ENCODE results near the gene SLC16A6.
"Not testable (repeated sequence)": the region's sequence is repeated elsewhere in the genome, so short reads cannot be mapped to it uniquely, and the experiment has no call there.

SLC16A6 gene

GRCh38 chr17:68281965-68282364, 9.0 kb downstream of the SLC16A6 start:
- not testable (repeated sequence) for ATAC-seq, H3K27me3 Mint-ChIP-seq, H3K9me3 Mint-ChIP-seq, H3K4me1 Mint-ChIP-seq, H3K27ac Mint-ChIP-seq, H3K4me3 Mint-ChIP-seq, DNase-seq

- Mint-ChIP-seq H3K27me3 (no peaks in the 10 kb centered on the region), H3K27ac (no peak overlapping the region), H3K4me3 (no peak overlapping the region), H3K9me3 (no peaks in the 10 kb centered on the region), H3K4me1 (peaks cover 5% of the 10 kb centered on the region)
- no peak for DNase-seq
- ATAC-seq = no peak
Measured at GRCh38 chr17:68277807-68278206, 13.1 kb downstream of the SLC16A6 start.

GRCh38 chr17:68276339-68276738, 14.6 kb downstream of the SLC16A6 start:
- not testable (repeated sequence) for H3K9me3 Mint-ChIP-seq, ATAC-seq

DNA sequence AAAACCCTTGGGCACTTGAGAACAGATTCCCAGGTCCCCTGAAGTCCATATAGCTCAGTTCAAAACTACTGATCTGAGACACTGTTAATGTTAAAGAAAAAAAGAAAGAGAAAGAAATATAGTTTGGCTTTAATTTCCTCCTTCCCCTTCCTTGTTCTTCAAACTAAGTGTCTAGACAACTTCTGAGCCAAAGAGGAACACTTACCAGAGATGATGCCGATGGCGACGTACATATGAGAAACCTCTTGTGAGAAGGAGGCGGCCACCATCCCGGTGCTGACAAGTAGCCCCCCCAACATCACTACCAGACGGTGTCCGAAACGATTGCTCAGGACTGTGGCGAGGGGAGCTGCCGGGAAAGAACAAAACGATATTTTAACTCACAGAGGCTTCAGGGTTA, 17.2 kb downstream of the SLC16A6 start:
- DNase-seq = no peak
- Mint-ChIP-seq H3K27me3 (no peaks in the 10 kb centered on the region), H3K27ac (peak overlapping the region in 1 of 2 donors; percentile 88), H3K9me3 (no peaks in the 10 kb centered on the region), H3K4me3 (no peak overlapping the region), H3K4me1 (no peaks in the 10 kb centered on the region)
- ATAC-seq = no peak

More at GRCh38 chr17:68276339-68276738, 14.6 kb downstream of the SLC16A6 start:
- not testable (repeated sequence) for H3K27ac Mint-ChIP-seq, H3K27me3 Mint-ChIP-seq, H3K4me3 Mint-ChIP-seq, H3K4me1 Mint-ChIP-seq, DNase-seq

- ATAC-seq = peak; percentile 62
- not testable (repeated sequence) for H3K9me3 Mint-ChIP-seq, H3K4me3 Mint-ChIP-seq, DNase-seq, H3K27ac Mint-ChIP-seq, H3K27me3 Mint-ChIP-seq
- H3K4me1 Mint-ChIP-seq = peaks cover 23% of the 10 kb centered on the region
Measured at GRCh38 chr17:68265833-68266232, 25.1 kb downstream of the SLC16A6 start.

DNA sequence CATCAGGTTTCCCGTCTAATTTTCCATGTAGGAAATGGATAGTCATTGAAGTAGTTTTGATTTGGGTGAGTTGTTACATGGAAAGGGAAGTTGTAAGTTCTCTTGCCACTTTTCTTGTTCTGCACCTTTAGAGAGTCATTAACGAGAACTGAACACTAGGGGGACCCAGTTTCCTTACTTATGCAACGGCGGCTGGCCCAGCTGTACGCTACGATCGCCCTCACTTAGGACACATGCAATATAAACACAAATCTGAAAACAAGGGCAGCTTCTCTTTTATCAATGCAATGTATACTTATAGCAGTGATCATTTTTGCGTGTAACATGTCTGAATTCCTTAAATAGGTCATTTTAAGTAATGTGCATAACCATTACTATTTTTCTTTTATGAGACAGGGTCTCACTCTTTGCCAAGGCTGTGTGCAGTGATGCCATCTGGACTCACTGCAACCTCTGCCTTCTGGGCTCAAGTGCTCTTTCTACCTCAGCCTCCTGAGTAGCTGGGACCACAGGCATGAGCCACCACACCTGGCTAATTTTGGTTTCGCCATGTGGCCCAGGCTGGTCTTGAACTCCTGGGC, 27.7 kb downstream of the SLC16A6 start:
- not testable (repeated sequence) for DNase-seq, H3K27me3 Mint-ChIP-seq, H3K9me3 Mint-ChIP-seq, H3K27ac Mint-ChIP-seq, H3K4me3 Mint-ChIP-seq
- peaks cover 44% of the 10 kb centered on the region for H3K4me1 Mint-ChIP-seq
- ATAC-seq = peak; percentile 18

DNA sequence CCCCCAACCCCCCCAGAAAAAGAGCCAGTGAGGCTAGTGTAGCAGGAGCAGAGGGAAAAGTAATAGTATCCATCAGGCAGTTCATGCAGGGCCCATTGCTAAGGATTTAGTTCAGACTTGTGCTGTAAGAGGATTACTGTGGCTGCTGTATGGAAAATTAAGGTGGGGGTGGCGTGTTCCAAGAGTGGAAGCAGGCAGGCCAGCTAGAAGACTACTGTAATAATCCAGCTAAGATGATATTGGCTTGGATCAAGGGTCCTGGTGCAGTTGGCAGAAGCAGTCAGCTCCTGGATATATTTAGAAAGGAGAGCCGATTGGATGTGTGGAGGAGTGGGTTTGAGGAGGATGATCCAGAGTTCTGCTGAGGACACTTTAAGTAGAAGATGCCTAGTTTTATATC, 28.5 kb downstream of the SLC16A6 start:
- not testable (repeated sequence) for ATAC-seq, H3K4me3 Mint-ChIP-seq, H3K9me3 Mint-ChIP-seq, H3K27me3 Mint-ChIP-seq, H3K27ac Mint-ChIP-seq, DNase-seq
- peaks cover 51% of the 10 kb centered on the region for H3K4me1 Mint-ChIP-seq

GRCh38 chr17:68260051-68260762, 30.7 kb downstream of the SLC16A6 start:
- Mint-ChIP-seq H3K4me3 (peak overlapping the region in 1 of 2 donors; percentile 77), H3K27ac (no peak overlapping the region), H3K9me3 (no peaks in the 10 kb centered on the region), H3K4me1 (peaks cover 74% of the 10 kb centered on the region), H3K27me3 (no peaks in the 10 kb centered on the region)
- DNase-seq (no peak), ATAC-seq (no peak)

DNA sequence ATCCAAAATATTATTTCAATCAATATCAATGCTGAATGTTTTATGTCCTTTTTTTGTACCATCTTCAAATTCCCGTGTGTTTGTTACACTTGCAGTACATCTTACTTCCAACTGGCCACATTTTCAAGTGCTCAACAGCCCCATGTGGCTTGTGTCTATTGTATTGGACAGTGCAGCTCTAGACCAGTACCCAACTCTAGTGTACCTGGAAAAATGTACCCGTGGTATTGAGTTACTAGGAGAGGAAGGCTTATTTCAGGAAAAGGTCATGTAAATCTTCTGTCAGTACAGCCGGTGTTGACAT, 31.3 kb downstream of the SLC16A6 start:
- H3K27me3 Mint-ChIP-seq = not testable (repeated sequence)
- H3K27ac Mint-ChIP-seq = peak overlapping the region; percentile 79 to 90
- H3K4me1 Mint-ChIP-seq = peaks cover 80% of the 10 kb centered on the region

DNA sequence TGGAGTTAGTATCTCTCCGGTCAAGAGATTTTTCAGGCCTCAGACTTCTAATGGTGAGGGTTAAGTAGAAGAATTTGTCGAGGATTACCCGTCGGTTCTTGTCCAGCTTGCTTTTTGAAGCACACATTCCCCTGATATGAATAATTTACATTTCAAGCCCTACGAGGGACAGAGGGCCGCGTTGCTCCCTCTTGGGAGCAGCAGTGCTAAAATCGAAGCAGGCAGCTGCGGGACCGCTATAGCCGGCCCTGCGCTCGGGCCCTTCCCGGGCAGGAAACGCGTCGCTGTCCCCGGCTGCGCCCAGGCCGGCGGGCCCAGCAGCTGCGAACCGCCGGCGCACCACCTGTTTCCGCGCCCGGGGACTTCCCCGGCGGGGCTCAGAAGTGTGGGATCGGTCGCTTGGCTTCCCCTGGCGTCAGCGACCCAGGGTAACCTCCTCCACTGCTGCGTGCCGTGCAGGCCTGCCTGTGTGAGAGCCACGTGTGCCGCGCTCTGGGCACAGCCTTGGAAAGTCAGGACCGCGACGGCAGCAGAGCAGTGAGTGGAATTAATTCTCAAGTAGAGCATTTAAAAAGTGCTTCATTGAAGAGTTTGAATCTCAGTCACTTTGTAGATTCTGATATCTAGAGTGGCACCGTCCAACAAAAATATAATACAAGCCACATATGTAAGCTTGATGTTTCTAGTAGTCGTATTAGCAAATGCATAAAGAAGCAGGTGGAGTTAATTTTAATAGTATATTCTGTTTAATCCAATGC, 31.9 kb downstream of the SLC16A6 start:
- peak overlapping the region; percentile 62 to 77 for H3K4me3 Mint-ChIP-seq
- H3K9me3 Mint-ChIP-seq, H3K27me3 Mint-ChIP-seq: not testable (repeated sequence)
- ATAC-seq (peak; percentile 90), DNase-seq (peak; percentile 80 to 83)
- peak overlapping the region; percentile 90 to 95 for H3K27ac Mint-ChIP-seq
- H3K4me1 Mint-ChIP-seq = peaks cover 85% of the 10 kb centered on the region

More for the DNA sequence above, 31.3 kb downstream of the SLC16A6 start:
- DNase-seq, H3K9me3 Mint-ChIP-seq, ATAC-seq: not testable (repeated sequence)
- peak overlapping the region; percentile 62 to 77 for H3K4me3 Mint-ChIP-seq

DNA sequence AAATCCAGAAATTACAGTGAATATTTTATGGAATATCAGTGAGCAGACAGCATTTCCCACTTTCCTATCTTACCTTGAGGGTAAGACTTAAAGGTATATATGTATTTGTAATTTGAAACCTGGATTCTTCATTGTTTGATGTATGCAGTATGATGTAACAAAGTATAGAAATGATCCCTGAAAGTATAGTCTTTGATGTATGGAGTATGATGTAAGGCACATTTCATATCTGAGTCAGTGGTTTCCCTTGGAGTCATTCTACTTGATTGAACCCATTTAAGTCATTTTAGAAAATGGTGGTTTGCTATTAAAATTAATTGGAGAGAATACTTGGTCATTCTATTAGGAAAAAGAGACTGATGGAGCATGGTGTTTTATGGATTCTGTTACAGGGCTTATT, 33.0 kb downstream of the SLC16A6 start:
- Mint-ChIP-seq H3K27ac (peak overlapping the region; percentile 97 to 99), H3K4me3 (peak overlapping the region; percentile 8 to 74), H3K9me3 (no peaks in the 10 kb centered on the region), H3K4me1 (peaks cover 90% of the 10 kb centered on the region), H3K27me3 (no peaks in the 10 kb centered on the region)
- no peak for DNase-seq
- peak; percentile 54 for ATAC-seq

- Mint-ChIP-seq H3K4me1 (peaks cover 85% of the 10 kb centered on the region), H3K27ac (peak overlapping the region; percentile 34 to 99), H3K4me3 (peak overlapping the region; percentile 32)
- not testable (repeated sequence) for H3K9me3 Mint-ChIP-seq, DNase-seq, ATAC-seq, H3K27me3 Mint-ChIP-seq
Measured at GRCh38 chr17:68256701-68257100, 34.2 kb downstream of the SLC16A6 start.

- peak overlapping the region; percentile 5 to 14 for H3K4me3 Mint-ChIP-seq
- H3K9me3 Mint-ChIP-seq = no peaks in the 10 kb centered on the region
- peak in 1 of 2 donors; percentile 43 for DNase-seq
- peak; percentile 80 for ATAC-seq
- peaks cover 78% of the 10 kb centered on the region for H3K4me1 Mint-ChIP-seq
- H3K27ac Mint-ChIP-seq = peak overlapping the region in 1 of 2 donors; percentile 99
- H3K27me3 Mint-ChIP-seq = no peaks in the 10 kb centered on the region
Measured at GRCh38 chr17:68255731-68256538, 35.0 kb downstream of the SLC16A6 start.

DNA sequence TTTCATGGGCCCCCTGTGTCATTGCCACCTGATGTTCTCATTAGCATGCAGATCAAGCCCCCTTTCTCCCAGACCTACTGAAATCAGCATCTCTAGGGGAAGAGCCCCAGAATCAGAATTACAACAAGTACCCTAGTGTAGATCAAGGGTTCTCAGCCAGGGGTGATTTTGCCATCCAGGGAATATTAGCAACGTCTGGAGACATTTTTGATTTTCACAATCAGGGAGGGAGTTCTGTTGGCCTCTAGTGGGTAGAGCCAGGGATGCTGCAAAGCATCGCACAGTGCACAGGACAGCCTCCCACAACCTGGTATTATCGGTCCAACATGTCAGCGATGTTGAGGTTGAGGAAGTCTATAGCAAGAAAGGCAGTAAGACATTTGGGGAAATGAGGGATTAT, 35.8 kb downstream of the SLC16A6 start:
- Mint-ChIP-seq H3K9me3 (no peaks in the 10 kb centered on the region), H3K27ac (peak overlapping the region in 1 of 2 donors; percentile 99), H3K27me3 (no peaks in the 10 kb centered on the region), H3K4me1 (peaks cover 76% of the 10 kb centered on the region), H3K4me3 (peak overlapping the region; percentile 5 to 14)
- ATAC-seq (no peak), DNase-seq (no peak)

- not testable (repeated sequence) for H3K27me3 Mint-ChIP-seq, DNase-seq, H3K9me3 Mint-ChIP-seq
- Mint-ChIP-seq H3K4me1 (peaks cover 77% of the 10 kb centered on the region), H3K27ac (peak overlapping the region; percentile 88 to 91), H3K4me3 (peak overlapping the region; percentile 68 to 73)
- peak; percentile 24 for ATAC-seq
Measured at GRCh38 chr17:68253426-68253825, 37.5 kb downstream of the SLC16A6 start.
